ENCODE measurements around the gene KLK3. TPM values are rescaled to one million over a fixed set of nuclear protein-coding genes. Genes with fewer than 3 reads are reported as not detected.

The KLK3 gene
- total RNA-seq, 4 donors from 2014 or later = not detected

- TF ChIP-seq POLR2A (IDR thresholded peaks at IDR 0.05) (no peak), CTCF (IDR thresholded peaks at IDR 0.05) (no peak)
- intact Hi-C loops (cut with DNase I) = no loop called here
- peaks cover 0 to 76% (median 6%) of the 10 kb centered on the region in 4 donors for H3K27me3 ChIP-seq
These were observed 39.3 kb upstream of the KLK3 start for GRCh38 chr19:50815439-50815838.

GRCh38 chr19:50817941-50818858 lies 36.5 kb upstream of the KLK3 start:
- Histone ChIP-seq H3K27me3 (peaks cover 0 to 93% (median 8%) of the 10 kb centered on the region in 4 donors), H3K36me3 (no peaks in the 10 kb centered on the region), H3K4me1 (peaks cover 12 to 30% (median 16%) of the 10 kb centered on the region in 3 donors), H3K4me3 (peak overlapping the region in 3 of 4 donors; percentile 30 to 59 (median 30)), H3K9me3 (no peaks in the 10 kb centered on the region), H3K27ac (no peak overlapping the region)
- intact Hi-C loops (cut with DNase I) = no loop called here
- no peak for DNase-seq
- TF ChIP-seq POLR2A (IDR thresholded peaks at IDR 0.05) (no peak), CTCF (IDR thresholded peaks at IDR 0.05) (no peak)
- WGBS, 2 donors = 16 to 41% methylated on average over 5 to 18 of the region's 52 CpGs

More at GRCh38 chr19:50815439-50815838, 39.3 kb upstream of the KLK3 start:
- H3K4me3 ChIP-seq = no peak overlapping the region
- H3K27ac ChIP-seq = no peak overlapping the region
- no peaks in the 10 kb centered on the region for H3K36me3 ChIP-seq
- WGBS, 2 donors = 80 to 92% methylated on average over 1 of the region's 1 CpG
- DNase-seq = no peak
- no peaks in the 10 kb centered on the region for H3K9me3 ChIP-seq
- H3K4me1 ChIP-seq = peaks cover 10 to 20% (median 10%) of the 10 kb centered on the region in 3 donors

GRCh38 chr19:50818859-50819472 lies 35.7 kb upstream of the KLK3 start:
- Histone ChIP-seq H3K36me3 (no peaks in the 10 kb centered on the region), H3K4me3 (no peak overlapping the region), H3K4me1 (peaks cover 12 to 30% (median 16%) of the 10 kb centered on the region in 3 donors), H3K27ac (no peak overlapping the region), H3K9me3 (no peaks in the 10 kb centered on the region), H3K27me3 (peaks cover 0 to 100% (median 9%) of the 10 kb centered on the region in 4 donors)
- no peak for DNase-seq
- intact Hi-C loops (cut with DNase I) = no loop called here
- TF ChIP-seq POLR2A (IDR thresholded peaks at IDR 0.05) (no peak), CTCF (IDR thresholded peaks at IDR 0.05) (no peak)
- 66 to 78% methylated on average over 8 to 10 of the region's 12 CpGs for WGBS, 2 donors

GRCh38 chr19:50819636-50820035 lies 35.1 kb upstream of the KLK3 start:
- no peak for TF ChIP-seq CTCF (IDR thresholded peaks at IDR 0.05)
- TF ChIP-seq POLR2A (IDR thresholded peaks at IDR 0.05) = no peak
- Histone ChIP-seq H3K4me1 (peaks cover 12 to 30% (median 16%) of the 10 kb centered on the region in 3 donors), H3K4me3 (no peak overlapping the region), H3K9me3 (no peaks in the 10 kb centered on the region), H3K27me3 (peaks cover 0 to 99% (median 9%) of the 10 kb centered on the region in 4 donors), H3K36me3 (no peaks in the 10 kb centered on the region), H3K27ac (no peak overlapping the region)
- 0 to 50% methylated on average over 1 to 2 of the region's 8 CpGs for WGBS, 2 donors
- DNase-seq = no peak
- intact Hi-C loops (cut with DNase I) = no loop called here

GRCh38 chr19:50820086-50820485 lies 34.6 kb upstream of the KLK3 start:
- DNase-seq = no peak
- TF ChIP-seq POLR2A (IDR thresholded peaks at IDR 0.05) = no peak
- TF ChIP-seq CTCF (IDR thresholded peaks at IDR 0.05) = no peak
- no peak overlapping the region for H3K27ac ChIP-seq
- peaks cover 12 to 30% (median 16%) of the 10 kb centered on the region in 3 donors for H3K4me1 ChIP-seq
- intact Hi-C loops (cut with DNase I) = no loop called here
- no peaks in the 10 kb centered on the region for H3K9me3 ChIP-seq
- WGBS, 2 donors = 0 to 4% methylated on average over 1 to 8 of the region's 15 CpGs
- peak overlapping the region in 1 of 4 donors; percentile 49 for H3K4me3 ChIP-seq
- H3K36me3 ChIP-seq = no peaks in the 10 kb centered on the region
- H3K27me3 ChIP-seq = peaks cover 0 to 99% (median 9%) of the 10 kb centered on the region in 4 donors

Measured in esophagus squamous epithelium (tissue), 5 donors.